Prostate gland (tissue), 2 donors: ENCODE data around the gene FADS1.

Source experiments
- POLR2A ChIP-seq: fragments of 450-650 bp; IDR thresholded peaks from one replicate; pipeline ENCODE4 v1.6.1; 2016; ENCODE audit warnings: antibody characterized with exemption, mild to moderate bottlenecking
- POLR2AphosphoS5 ChIP-seq: sonication (generic); formaldehyde crosslinking; IDR thresholded peaks from one replicate; pipeline ENCODE4 v1.6.1; 2017; ENCODE audit warnings: antibody characterized with exemption
- TF ChIP-seq, protein P1 (sequence below), 4 experiments: fragments of 200-600 bp in 2 of 4; fragments of 450-650 bp in 2 of 4; sonication (generic) in 2 of 4; IDR thresholded peaks; 1 replicate in 3 of 4; 2 replicates in 1 of 4; pipeline ENCODE4 v1.5.1; 2016 to 2019; ENCODE audit warnings: antibody characterized with exemption in 4 of 4, mild to moderate bottlenecking in 2 of 4, moderate library complexity in 2 of 4

DNA sequence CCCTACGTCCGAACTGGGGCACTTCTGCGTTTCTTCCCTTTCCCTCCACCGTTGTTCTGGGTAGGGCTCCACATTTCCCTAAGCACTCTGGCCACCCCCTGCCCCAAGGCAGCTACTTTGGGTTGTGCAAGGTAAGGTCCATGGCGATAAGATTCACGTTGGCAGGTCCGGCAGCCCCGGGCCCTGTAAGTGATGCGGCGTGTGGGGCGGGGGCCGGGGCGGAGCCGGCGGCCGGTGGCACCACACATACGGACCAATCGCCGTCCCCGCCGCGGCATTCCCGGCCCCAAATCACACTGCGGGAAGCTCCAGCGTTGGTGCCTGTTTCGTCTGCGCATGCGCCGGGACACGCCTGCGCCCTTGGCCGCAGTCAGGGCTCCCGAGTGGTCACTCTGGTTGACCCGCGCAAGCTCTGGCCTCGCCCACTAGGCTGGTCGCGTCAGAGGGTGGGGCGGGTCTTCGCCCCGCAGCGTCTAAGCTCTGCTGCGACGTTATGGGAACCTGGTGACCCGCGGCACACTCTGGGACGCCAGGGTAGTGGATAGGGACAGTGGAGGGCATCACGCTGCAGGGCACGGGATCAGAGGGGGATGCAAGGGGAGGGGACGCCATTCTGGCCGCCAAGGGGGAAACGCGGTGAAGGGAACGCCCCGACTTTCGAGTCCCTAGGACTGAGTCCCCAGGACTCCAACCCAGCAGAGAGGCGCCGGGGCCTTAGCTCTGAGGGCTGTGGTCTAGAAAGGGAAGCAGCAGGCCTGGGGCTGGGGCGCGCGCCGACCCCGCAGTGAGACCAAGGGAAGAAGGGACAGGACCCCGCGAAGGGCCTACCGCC is 1.6 kb downstream of the FADS1 start:
- TF ChIP-seq, protein P1, sequence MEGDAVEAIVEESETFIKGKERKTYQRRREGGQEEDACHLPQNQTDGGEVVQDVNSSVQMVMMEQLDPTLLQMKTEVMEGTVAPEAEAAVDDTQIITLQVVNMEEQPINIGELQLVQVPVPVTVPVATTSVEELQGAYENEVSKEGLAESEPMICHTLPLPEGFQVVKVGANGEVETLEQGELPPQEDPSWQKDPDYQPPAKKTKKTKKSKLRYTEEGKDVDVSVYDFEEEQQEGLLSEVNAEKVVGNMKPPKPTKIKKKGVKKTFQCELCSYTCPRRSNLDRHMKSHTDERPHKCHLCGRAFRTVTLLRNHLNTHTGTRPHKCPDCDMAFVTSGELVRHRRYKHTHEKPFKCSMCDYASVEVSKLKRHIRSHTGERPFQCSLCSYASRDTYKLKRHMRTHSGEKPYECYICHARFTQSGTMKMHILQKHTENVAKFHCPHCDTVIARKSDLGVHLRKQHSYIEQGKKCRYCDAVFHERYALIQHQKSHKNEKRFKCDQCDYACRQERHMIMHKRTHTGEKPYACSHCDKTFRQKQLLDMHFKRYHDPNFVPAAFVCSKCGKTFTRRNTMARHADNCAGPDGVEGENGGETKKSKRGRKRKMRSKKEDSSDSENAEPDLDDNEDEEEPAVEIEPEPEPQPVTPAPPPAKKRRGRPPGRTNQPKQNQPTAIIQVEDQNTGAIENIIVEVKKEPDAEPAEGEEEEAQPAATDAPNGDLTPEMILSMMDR (IDR thresholded peaks at IDR 0.05), result peak in 2 of 4 experiments; percentile 7 to 22
- TF ChIP-seq POLR2AphosphoS5, result peak; percentile 90
- TF ChIP-seq POLR2A, result peak; percentile 87
